Cardiac septum (tissue), 1 donor: ENCODE results near the gene GDF15. TPM values are rescaled to one million over a fixed set of nuclear protein-coding genes. Genes with fewer than 3 reads are reported as not detected.

Source experiments
- DNase-seq: peaks from one replicate; pipeline ENCODE4 v3.0.0-alpha.2; 2020; ENCODE audit warnings: low spot score
- intact Hi-C: fragments of 100-400 bp; cut with DNase I; formaldehyde crosslinking; loops from one replicate; pipeline ENCODE4 v1.14.0; 2022
- total RNA-seq: library from RNA; stranded (reverse); fragmentation: NEBNext Ultra II Directional; extraction: Animal tissue kit (Norgen Biotek cat#: 25700); gene quantifications from one replicate; pipeline ENCODE4 v1.2.1, GENCODE V29; 2021
- donor health status: DM: no; HTN: no; CAD: no.

GDF15 gene
- total RNA-seq, 1 donor from 2014 or later, result 4.3 TPM

- intact Hi-C loops, result loop anchor here (5.0 to 10.0 kb wide), 3 partner anchors 37 to 210 kb away; partner anchors contain the start of gene RAB3A
- DNase-seq, result no peak
Observed at GRCh38 chr19:18414504-18415177, 28.7 kb downstream of the GDF15 start.

DNA sequence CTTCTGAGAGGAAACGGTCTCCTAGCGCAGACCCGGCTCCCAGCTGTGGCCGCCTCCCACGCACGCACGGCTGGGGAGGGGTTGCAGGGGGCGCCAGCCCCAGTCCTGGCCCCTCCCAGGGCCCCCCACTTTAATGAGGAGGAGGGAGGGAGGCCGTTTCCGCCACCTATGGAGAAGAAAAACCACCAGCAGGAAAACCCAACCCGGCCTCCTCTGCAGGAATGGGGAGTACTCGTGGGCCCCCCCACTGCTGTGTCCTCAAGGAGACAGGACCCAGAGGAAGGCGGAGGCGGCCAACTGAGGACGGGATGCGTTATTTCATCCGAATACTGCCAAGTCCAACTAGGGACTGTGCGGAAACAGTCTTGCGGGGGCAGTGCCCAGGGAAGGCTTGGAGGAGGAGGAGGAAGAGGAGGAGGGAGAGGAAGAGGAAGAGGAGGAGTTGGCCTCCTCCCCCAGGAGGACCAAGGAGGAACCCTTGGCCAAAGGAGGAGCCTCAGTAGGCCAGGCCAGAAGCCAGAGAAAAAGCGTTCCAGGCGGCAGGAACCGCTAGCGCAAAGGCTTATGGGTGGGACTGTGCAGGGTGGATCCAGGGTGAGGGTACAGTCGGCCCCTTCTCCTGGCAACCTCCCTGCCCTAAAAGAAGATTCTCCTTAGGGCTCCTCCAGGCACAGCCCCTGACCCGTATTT, 29.4 kb downstream of the GDF15 start:
- intact Hi-C loops, result loop anchor here (5.0 to 10.0 kb wide), 3 partner anchors 38 to 211 kb away; partner anchors contain the start of gene RAB3A

DNA sequence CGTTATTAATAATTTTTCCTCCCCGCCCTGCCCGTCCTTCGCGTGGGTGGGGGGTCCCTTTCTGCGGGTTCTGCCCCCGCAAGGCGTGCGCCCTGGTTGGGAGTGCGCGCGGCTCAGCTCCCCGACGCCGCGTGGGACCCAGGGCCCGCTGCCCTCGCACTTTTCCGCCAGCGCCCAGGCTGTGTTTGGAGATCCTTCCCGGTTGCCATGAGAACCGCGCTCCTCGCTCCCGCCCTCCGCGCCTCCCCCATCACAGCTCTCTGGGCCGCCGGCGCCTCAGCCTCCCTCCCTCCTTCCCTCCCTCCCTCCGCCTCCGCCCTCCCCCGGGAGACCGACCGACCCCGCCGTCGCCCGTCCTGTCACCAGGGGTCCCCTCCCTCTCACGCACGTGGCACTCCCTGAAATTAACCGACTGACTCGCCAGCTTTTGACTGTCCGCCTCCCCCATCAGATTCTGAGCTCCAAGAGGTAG, 30.9 kb downstream of the GDF15 start:
- DNase-seq, result peak; percentile 92
- intact Hi-C loops, result loop anchor here (5.0 to 10.0 kb wide), 3 partner anchors 40 to 212 kb away; partner anchors contain the start of gene RAB3A

More for the DNA sequence above, 29.4 kb downstream of the GDF15 start:
- peak; percentile 92 for DNase-seq

DNA sequence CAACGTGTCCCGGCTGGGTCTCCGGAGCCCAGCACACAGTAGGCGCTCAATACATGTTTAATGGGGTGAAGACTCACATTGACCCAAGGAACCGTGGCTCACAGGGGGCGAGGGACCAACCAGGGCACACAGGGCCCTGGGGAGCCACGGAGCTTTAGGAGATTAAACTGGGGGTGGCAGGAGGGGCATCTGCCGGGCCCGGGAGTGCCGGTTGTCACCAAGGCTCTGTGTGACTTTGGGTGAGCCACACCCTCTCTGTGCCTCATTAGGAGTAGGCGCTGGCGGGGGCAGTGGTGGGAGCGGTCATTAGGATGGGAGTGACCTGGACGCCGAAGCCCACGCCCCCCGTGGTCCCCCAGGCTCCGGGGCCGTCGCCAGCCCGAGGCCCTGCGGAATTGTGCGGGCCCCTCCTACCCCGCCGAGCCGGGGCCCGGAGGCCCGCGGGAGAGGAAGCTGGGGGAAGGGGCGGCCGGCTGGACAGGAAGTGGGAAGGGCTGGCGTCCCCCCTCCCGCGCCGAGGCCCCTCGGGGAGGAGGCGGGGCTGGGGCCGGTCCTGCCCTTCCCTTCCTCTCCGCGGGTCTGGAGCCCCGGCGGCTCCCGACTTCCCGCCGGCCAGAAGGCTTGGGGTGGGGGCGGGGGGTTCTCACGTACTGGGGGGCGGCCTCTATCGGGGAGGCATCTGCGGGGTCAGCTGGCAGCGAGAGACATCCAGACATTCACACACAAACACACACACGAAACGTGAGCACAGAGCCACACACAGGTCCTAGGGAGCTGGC, 31.5 kb downstream of the GDF15 start:
- DNase-seq, result peak; percentile 92
- intact Hi-C loops, result loop anchor here (5.0 to 10.0 kb wide), 3 partner anchors 40 to 213 kb away; partner anchors contain the start of gene RAB3A

DNA sequence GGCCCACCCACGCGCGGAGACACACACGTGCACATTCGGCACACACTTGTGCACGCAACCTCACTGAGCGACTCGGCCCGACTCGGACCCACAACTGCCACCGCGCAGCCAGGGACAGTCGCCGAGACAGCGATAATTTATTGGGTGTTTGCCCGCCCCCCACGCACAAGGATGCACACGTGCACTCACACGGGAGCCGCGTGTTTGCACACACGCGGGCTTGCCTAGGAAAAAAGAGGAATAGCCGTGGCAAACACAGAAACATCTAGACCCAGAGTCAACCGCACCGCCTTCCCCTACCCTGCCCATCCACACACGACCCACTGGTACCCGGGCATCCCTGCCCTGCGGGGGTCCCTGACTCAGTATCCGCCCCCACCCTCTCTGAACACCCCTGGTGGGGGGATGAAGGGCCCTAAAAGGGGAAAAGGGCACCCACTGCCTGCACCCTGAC, 32.1 kb downstream of the GDF15 start:
- no peak for DNase-seq
- intact Hi-C loops, result loop anchor here (5.0 to 10.0 kb wide), 3 partner anchors 41 to 213 kb away; partner anchors contain the start of gene RAB3A

DNA sequence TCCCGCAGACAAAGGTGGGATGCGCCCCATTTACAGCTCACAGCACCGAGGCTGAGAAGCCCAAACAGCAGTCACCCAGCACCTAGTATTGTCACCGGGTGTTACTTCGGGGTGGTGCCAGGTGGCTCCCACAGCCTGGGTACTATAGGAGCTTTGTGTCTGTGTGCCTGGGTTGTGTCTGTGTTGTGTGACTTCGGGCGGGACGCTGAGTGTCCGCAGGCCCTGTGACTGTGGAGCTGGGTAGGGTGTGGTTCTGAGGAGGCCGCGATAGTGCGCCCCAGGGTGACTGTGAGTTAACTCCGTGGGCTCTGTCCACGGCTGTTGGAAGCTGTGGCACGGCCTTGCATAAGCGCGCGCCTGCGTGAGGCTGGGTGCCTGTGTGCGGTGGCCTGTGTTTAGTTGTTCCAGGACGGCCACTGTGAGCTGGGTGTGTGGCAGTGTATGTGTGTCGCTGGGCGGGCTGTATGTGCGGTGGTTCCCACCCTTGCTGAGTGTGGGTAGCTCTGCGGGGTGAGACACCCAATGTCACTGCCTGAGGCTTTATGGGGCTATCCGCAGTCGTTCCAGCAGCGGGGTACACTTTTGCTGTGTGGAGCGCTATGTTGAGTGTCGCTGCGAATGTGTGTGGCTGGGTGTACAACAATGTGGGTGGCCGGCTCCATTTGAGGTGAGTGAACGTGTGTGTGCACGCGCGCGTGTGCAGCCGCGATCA, 32.7 kb downstream of the GDF15 start:
- no peak for DNase-seq
- intact Hi-C loops, result loop anchor here (5.0 to 10.0 kb wide), 3 partner anchors 41 to 214 kb away; partner anchors contain the start of gene RAB3A

GRCh38 chr19:18419195-18419698, 33.3 kb downstream of the GDF15 start, which contains the start of gene SSBP4:
TSS of gene SSBP4 (plus strand) at chr19:18419398. CDS start at chr19:18419649, 251 bp downstream.
- intact Hi-C loops, result loop anchor here (5.0 to 10.0 kb wide), 3 partner anchors 42 to 214 kb away; partner anchors contain the start of gene RAB3A
- DNase-seq, result no peak

GRCh38 chr19:18419699-18420460, 33.9 kb downstream of the GDF15 start:
- no peak for DNase-seq
- intact Hi-C loops, result loop anchor here (5.0 to 10.0 kb wide), 3 partner anchors 43 to 215 kb away; partner anchors contain the start of gene RAB3A

- DNase-seq, result no peak
- intact Hi-C loops, result no loop called here
Observed at GRCh38 chr19:18420930-18421329, 35.0 kb downstream of the GDF15 start.

- intact Hi-C loops, result no loop called here
- no peak for DNase-seq
Observed at GRCh38 chr19:18421371-18421959, 35.5 kb downstream of the GDF15 start.

GRCh38 chr19:18422530-18423191, 36.7 kb downstream of the GDF15 start:
- DNase-seq, result no peak
- intact Hi-C loops, result no loop called here

DNA sequence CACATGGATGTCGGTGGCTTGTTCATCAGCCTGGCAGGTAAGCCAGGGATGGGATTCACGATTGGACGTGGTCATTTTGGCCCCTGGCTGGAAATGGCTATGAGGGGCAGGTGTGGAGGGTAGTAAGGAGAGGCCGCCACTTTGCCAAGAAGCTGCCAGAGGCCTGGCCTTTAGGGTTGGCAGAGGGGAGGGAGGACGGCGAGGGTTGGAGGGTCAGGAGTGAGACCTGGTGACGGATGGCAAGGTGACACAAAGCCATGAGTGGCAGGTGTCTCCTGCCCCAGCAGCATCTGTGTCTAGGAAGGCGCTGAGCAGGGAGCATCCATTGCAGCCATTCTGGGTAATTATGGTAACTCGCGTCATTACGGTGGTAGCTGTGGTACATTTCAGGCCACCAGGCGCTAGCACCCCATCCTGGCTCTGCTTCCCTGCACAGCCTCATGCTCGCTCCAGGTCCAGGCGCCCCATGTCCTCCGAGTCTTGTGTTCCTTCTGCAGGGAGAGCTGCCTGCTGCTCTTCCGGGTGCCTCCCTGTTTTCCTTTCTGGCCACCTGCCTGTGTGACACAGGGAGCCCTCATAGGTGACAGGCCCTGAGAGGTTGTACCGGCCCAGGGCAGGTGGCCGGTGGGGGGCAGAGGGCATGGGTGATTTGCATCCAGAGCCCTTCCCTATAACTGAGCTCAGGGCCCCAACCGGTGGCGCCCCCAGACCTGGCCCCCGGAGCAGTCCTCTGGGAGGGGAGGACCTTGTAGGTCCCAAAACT, 37.5 kb downstream of the GDF15 start:
- intact Hi-C loops, result no loop called here
- DNase-seq, result no peak

- DNase-seq, result no peak
- intact Hi-C loops, result no loop called here
Observed at GRCh38 chr19:18424122-18424889, 38.3 kb downstream of the GDF15 start.

- intact Hi-C loops, result no loop called here
Observed at GRCh38 chr19:18424890-18425514, 39.0 kb downstream of the GDF15 start.

More at GRCh38 chr19:18424890-18425514, 39.0 kb downstream of the GDF15 start:
- DNase-seq, result no peak
